A673 (cell line): Measurements from ENCODE around the gene GPR39. TPM values are rescaled to one million over a fixed set of nuclear protein-coding genes. Genes with fewer than 3 reads are reported as not detected.

Experiments used
- BruUV-seq: library from RNA; stranded (reverse); fragments of 400-500 nt; replicated peaks from 2 replicates; lab custom pipeline; 2021; lab: Mats Ljungman, UMichigan
- CTCF ChIA-PET: fragments of 300-600 bp; sonication (Branson Sonifier 250); formaldehyde crosslinking; loops from one replicate; lab custom pipeline; 2022; ENCODE audit warnings: antibody characterized with exemption; lab: Charles Lee
- POLR2A ChIA-PET: fragments of 300-600 bp; sonication (Branson Sonifier 250); formaldehyde crosslinking; loops from one replicate; lab custom pipeline; 2022; ENCODE audit warnings: antibody characterized with exemption; ENCODE audit not compliant: low non-redundant PET; lab: Charles Lee
- DNase-seq: peaks from one replicate; pipeline ENCODE4 v3.0.0-alpha.2; 2015; ENCODE audit warnings: low spot score
- H3K27ac ChIP-seq: fragments of 200-600 bp; sonication (generic); 2 replicates; pipeline ENCODE4 v1.5.1; 2016; ENCODE audit warnings: mixed run types, low read depth, mild to moderate bottlenecking, mixed read lengths, antibody characterized with exemption, low read length; ENCODE audit not compliant: poor library complexity, severe bottlenecking
- H3K27me3 ChIP-seq: fragments of 200-600 bp; sonication (generic); replicated peaks from 2 replicates; pipeline ENCODE4 v1.6.1; 2017; ENCODE audit warnings: mixed run types, low read depth, mild to moderate bottlenecking, mixed read lengths, antibody characterized with exemption, low read length; ENCODE audit not compliant: insufficient read depth, poor library complexity
- H3K36me3 ChIP-seq: fragments of 200-600 bp; sonication (generic); 2 replicates; pipeline ENCODE4 v1.6.1; 2016; ENCODE audit warnings: mixed run types, mild to moderate bottlenecking, mixed read lengths, antibody characterized with exemption, low read length; ENCODE audit not compliant: insufficient read depth, poor library complexity, severe bottlenecking
- H3K4me1 ChIP-seq: fragments of 200-600 bp; sonication (generic); 2 replicates; pipeline ENCODE4 v1.6.1; 2017; ENCODE audit warnings: mixed run types, mild to moderate bottlenecking, mixed read lengths, antibody characterized with exemption, low read length; ENCODE audit not compliant: insufficient read depth, poor library complexity, severe bottlenecking
- H3K4me3 ChIP-seq: fragments of 200-600 bp; sonication (generic); 2 replicates; pipeline ENCODE4 v1.5.1; 2016; ENCODE audit warnings: low read depth, mixed run types, mild to moderate bottlenecking, mixed read lengths, low read length; ENCODE audit not compliant: poor library complexity, severe bottlenecking
- H3K9me3 ChIP-seq: fragments of 200-600 bp; sonication (generic); 2 replicates; pipeline ENCODE4 v1.6.1; 2016; ENCODE audit warnings: mixed run types, low read depth, mild to moderate bottlenecking, mixed read lengths, antibody characterized with exemption, low read length; ENCODE audit not compliant: poor library complexity, severe bottlenecking
- CTCF ChIP-seq: fragments of 300-800, 200-600 bp; sonication (generic); conservative IDR thresholded peaks from 2 replicates; pipeline ENCODE4 v1.5.1; 2017; ENCODE audit warnings: low read depth, mild to moderate bottlenecking, antibody characterized with exemption, low read length, moderate library complexity, mixed read lengths
- EZH2 ChIP-seq: fragments of 200-600 bp; sonication (generic); IDR thresholded peaks from 2 replicates; pipeline ENCODE4 v1.6.1; 2017; ENCODE audit warnings: borderline replicate concordance, low read depth, mild to moderate bottlenecking, mixed read lengths, antibody characterized with exemption, low read length; ENCODE audit not compliant: poor library complexity, severe bottlenecking
- intact Hi-C: fragments of 100-400 bp; cut with micrococcal nuclease; formaldehyde crosslinking; loops from one replicate; pipeline ENCODE4 v1.10.0; 2022; ENCODE audit not compliant: unreplicated experiment
- total RNA-seq: library from RNA; stranded (reverse); gene quantifications from 2 replicates; pipeline ENCODE4 v1.2.3, GENCODE V29; 2021

The GPR39 gene
- total RNA-seq, 1 experiment from 2014 or later: 3.6 TPM

- BruUV-seq: no TSS peak
- POLR2A ChIA-PET: no interaction called here
- no peak overlapping the region for H3K27ac ChIP-seq
- no peaks in the 10 kb centered on the region for H3K36me3 ChIP-seq
- CTCF ChIA-PET: no interaction called here
- no peaks in the 10 kb centered on the region for H3K27me3 ChIP-seq
- no peaks in the 10 kb centered on the region for H3K9me3 ChIP-seq
- no peak overlapping the region for H3K4me3 ChIP-seq
- TF ChIP-seq CTCF (no peak), EZH2 (no peak)
- H3K4me1 ChIP-seq: peaks cover 10% of the 10 kb centered on the region
- intact Hi-C loops: no loop called here
- no peak for DNase-seq
These were observed 4.6 kb upstream of the GPR39 start for GRCh38 chr2:132412021-132412420.

- intact Hi-C loops: no loop called here
- no peak overlapping the region for H3K27ac ChIP-seq
- H3K4me1 ChIP-seq: peaks cover 10% of the 10 kb centered on the region
- no peak for TF ChIP-seq EZH2
- no peak for TF ChIP-seq CTCF
- no peak for DNase-seq
- H3K36me3 ChIP-seq: no peaks in the 10 kb centered on the region
- no peaks in the 10 kb centered on the region for H3K27me3 ChIP-seq
- POLR2A ChIA-PET: no interaction called here
- CTCF ChIA-PET: no interaction called here
- no peaks in the 10 kb centered on the region for H3K9me3 ChIP-seq
- no peak overlapping the region for H3K4me3 ChIP-seq
- no TSS peak for BruUV-seq
These were observed 2.5 kb upstream of the GPR39 start for GRCh38 chr2:132414081-132414480.

GRCh38 chr2:132415256-132415914, 1.2 kb upstream of the GPR39 start:
- no peak for DNase-seq
- CTCF ChIA-PET: no interaction called here
- intact Hi-C loops: no loop called here
- no peak for TF ChIP-seq EZH2
- TF ChIP-seq CTCF: no peak
- no TSS peak for BruUV-seq
- Histone ChIP-seq H3K4me3 (peak overlapping the region; percentile 51), H3K4me1 (peaks cover 10% of the 10 kb centered on the region), H3K27ac (no peak overlapping the region), H3K27me3 (no peaks in the 10 kb centered on the region), H3K9me3 (no peaks in the 10 kb centered on the region), H3K36me3 (no peaks in the 10 kb centered on the region)
- POLR2A ChIA-PET: no interaction called here
